HG03558 (cell line): Measurements from ENCODE around the gene EFCAB6.

Experiments used
- ATAC-seq: cut with Tn5 transposase; IDR thresholded peaks from one replicate; pipeline ENCODE4 v1.9.1; 2021; ENCODE audit warnings: moderate number of reproducible peaks; ENCODE audit not compliant: unreplicated experiment; ENCODE audit errors: extremely low read depth

The EFCAB6 gene

DNA sequence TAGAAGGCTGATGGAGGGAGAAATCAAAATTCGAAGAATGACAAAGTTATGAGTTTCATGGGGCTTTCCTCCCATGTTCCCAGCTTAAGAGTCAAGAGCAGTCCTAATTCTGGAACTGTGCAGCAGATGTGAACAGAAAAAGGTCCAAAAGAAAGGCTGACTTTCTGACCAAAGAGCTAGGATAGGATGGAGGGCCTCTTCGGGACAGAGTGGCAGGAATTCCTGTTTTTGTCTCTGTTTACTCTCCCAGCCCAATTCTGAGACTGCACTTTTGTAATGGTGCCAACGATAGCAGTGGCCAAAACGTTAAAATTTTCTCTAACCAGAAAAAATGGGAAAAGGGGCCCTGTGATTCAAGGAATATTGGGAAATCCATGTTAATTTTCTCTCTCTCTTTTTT is 193.6 kb downstream of the EFCAB6 start:
- no peak for ATAC-seq

DNA sequence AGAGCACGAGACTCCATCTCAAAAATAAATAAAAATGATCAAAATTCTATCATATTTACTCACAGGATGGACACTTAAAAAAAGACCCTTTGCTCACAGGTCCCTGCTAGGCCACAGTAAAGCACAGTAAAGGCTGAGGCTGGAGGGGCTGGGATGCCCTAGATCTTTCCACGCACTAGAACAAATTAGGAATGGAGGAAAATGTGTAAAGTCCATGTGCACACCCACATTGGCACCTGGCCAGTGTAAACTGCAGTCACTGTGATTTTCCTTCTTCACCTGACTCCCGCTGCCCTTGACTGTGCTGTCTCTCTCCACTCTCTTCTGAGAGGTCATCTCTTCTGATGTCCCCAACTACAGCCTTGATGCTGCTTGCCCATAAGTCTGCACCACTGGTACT is 195.5 kb downstream of the EFCAB6 start:
- ATAC-seq = no peak

DNA sequence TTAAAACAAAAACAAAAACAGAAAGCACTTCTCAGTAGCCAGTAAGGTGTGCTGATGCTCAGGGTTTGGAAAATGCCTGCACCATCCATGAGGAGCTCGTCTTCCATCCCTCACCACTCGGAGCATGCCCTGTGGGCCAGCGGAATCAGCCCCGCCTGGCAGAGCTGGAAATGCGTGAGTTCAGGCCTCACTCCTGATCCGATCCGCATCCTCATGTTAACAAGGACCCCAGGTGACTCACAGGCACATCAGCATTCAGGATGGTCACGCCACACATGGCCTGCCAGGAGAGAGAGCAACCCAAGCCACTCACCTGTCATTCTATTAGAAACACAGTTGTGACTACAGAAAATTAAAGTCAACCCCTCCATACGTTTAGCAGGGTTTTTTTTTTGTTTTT is 211.8 kb downstream of the EFCAB6 start:
- no peak for ATAC-seq

DNA sequence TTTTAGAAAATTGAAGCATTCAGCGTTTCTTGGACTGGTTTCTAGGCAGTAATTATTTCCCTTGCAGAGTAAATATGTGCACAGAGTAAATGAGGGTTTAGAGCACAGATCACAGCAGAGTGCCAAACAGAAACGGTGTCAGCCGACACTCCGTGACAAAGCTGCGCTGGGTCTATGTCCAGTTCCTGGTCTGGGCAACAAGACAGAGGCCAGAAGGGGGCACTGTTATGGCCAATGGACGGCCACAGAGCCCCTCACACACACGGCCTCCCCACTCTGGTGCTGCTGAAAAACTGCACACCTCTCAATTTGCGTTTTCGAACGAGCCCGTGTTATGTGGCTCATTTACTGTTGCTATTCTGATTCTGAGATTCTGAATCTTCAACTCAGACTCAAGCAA is 219.6 kb downstream of the EFCAB6 start:
- ATAC-seq = no peak

DNA sequence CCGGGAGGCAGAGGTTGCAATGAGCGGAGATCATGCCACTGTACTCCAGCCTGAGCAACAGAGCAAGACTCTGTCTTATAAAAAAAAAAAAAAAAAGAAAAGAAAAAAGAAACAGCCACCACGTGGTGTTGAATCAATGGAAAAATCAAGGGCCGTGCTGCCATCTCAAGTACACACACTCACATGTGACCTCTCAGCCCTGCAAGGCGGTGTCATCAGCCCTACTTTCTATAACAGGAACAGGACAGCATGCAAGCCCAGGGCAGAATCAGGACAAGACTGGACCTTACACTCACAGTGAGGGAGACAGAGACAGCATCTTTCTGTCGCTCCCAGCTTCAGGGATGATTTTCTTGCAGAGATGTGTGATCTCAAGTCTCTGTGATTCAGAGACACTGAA is 220.7 kb downstream of the EFCAB6 start:
- no peak for ATAC-seq

DNA sequence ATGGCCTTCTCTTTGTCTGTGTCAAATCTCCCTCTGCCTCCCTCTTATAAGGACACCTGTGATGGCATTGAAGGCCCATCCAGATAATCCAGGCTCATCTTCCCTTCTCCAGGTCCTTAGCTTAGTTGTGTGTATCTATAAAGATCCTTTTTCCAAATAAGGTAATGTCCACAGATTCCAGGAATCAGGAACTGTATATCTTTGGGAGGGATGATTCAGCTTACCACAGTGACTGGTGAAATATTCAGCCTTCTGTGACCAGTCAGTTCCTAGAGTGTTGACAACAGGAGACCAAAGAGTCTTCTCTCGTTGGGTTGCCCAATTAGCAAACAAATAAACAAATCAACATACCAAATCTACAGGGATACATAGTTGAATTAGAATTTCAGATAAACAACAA is 224.5 kb downstream of the EFCAB6 start:
- no peak for ATAC-seq

DNA sequence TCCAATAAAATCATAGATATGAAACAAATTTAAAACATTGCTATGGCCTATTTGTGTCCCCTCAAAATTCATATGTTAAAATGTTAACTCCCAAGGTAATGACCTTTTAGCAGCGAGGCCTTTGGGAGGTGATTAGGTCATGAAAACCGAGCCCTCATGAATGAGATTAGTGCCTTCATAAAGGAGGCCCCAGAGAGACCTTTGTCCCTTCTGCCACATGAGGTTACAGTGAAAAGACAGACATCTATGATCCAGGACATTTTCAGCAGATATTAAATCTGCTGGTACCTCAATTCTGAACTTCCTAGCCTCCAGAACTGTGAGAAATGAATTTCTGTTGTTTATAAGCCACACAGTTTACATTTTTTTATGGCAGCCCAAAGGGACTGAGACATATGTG is 228.6 kb downstream of the EFCAB6 start:
- ATAC-seq = no peak

DNA sequence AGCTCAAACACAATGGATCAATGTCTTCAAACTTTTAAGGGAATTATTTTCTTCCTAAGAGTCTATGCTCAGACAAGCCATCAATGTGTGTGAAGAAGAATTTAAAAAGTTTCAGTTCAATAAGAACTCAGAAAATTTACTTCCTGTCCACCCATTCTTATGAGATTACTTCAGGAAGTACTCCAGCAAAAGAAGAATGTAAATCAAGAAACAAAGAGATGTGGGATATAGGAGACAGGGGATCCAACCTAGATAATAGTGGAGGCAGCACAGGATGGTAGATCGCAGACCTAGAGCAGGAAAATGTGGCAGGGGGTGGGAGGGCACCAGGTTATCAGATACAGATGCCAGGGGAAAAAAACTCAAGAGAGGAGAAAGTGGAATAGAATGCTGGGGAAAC is 229.7 kb downstream of the EFCAB6 start:
- ATAC-seq = no peak

DNA sequence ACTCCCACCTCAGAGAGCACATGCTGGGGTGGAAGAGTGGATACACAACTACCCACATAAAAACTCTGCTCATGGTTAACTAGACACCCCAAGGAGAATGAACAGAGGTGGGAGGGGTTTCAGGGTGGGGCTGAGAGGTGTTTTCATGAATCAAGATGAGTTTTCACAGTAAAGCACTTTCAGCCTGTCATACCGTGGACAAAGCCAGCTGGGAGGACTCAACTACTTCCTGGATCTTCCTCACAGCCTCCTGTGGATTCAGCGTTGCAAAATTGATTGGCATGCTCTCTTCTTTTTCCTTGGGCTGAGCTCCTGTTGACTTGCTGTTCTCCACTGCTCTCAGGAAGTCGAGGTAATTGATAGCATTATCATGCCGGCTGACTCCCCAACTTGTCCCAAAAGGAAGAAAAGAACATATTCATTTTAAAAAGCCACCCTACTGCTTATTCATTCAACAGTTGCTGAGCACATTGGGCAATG is 231.8 kb downstream of the EFCAB6 start:
- no peak for ATAC-seq

DNA sequence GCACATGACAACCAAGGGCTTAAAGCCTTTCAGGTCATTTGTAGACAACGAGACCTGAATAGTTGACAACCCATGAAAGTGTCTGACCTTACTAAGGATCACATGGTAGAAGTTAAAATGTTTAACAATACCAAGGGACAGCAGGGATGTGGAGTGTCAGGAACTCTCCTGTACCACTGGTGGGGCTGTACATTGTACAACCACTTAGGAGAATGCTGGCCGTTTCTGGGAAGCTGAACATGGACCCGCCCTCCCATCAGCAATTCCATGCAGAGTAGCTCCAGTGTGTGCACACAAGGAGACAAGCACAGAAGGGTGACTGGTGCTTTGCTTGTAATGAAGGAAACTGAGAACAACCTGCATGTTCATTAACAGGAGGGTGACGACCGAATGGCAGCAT is 237.4 kb downstream of the EFCAB6 start:
- ATAC-seq = no peak

DNA sequence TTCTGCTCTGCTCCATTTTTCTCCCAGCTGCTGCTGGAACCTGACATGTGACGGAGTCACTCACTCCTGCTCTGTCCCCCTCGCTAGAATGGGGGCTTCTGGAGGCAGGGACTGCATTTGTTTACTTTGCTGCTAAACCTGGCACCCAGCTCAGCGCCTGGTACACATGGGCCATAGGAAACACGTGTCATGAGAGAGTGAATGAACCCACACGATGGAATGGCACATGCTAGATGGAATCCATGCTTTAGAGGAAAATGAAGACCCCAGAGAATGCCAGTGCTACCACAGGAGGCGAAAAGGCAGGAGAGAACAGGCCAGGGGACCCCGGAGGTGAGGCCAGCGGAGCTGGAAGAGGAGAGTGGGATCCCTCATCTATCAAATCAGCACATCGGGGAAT is 239.4 kb downstream of the EFCAB6 start:
- ATAC-seq = no peak

DNA sequence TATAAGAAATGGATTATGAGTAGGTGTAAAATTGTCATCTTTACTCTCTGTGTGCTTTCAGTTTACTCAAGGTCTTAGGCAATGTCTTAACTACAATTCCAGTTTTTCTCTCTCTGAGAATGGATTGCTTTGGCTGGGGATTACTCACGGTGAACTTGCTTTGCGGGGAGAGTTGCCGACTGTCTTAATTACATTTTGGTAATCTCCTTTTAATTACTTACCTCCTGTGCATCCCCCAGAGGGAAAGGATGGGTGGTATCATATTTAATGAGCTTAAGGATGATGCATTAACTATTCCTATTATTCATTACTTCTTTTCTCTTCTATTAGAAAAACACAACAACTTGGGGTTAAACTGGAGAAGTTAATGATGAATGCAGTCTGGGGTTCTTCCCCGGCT is 240.9 kb downstream of the EFCAB6 start:
- no peak for ATAC-seq

DNA sequence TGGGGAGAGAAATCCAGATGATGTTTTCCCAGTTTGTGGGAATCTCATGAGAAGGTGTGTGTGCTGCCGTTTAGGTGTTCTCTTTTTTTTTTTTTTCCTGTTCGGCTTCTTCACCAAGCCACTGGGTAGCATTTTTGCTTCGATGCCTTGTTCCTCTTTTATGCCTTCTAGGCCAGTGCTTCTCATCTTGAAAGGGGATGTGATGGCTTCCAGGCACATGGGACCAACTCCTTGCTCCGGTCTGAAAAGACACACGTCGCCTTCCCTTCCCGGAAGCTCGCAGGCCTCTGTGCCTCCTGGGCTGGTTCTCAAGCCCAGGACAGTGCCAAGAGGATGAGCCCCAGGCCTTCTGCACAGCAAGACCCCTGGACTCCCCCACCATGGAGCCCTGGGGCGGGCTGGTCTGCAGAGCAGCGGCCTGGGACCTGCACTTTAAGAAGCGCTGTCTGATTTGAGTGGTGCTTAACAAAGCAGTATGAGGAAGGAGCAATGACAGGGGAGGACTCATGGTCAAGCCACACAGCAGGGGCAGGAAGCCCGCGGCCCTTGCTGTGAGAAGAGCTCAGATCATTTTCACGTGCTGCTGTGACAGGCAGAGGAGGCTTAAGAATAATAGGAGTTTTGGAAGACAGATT is 241.5 kb downstream of the EFCAB6 start:
- ATAC-seq = no peak

DNA sequence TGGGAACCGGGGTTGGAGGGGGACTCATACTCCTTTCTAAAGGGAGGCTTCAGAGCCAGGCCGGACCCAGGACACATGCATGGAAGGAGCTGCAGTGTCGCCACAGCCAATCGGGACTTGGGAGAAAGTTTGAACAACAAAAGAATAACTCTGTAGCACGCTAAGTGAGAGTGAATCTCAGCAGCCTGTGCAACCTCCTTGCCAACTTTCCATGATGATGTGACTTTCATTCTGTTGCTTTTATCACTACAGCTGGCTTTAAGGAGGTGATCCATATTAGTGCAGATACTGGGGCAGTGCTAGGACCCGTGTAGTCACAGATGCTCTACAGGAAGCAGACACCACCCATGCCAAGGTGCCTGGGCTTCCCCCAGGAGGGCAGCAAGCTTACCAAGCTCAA is 243.0 kb downstream of the EFCAB6 start:
- no peak for ATAC-seq

DNA sequence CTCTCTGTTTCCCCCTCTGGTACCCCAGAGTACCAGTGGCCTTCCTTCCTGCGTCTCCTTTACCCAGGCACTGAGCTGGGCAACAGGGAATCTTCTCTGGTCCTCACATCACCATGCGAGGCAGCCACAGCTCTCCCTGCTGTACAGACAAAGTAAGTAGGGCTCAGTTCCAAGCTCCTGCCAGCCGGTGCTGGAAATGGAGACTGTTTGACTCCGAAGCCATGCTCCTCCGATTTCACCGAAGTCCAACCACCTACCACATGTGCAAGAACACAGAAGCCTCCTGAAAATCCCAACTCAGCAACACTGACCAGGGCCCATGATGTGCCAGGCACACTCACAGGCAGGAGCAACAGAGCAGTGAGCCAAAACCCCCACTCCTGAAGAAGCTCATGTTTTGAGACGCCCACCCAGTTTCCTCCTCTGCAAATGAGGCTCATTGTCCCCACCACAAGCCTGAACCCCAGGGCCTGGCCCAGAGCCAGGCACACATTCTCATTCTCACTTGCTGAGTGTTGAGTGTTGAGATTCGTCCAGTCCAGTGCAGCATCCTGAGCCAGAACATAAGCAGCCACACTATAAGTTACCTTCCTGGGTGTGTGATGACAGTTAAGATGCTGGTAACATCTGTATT is 244.3 kb downstream of the EFCAB6 start:
- no peak for ATAC-seq

DNA sequence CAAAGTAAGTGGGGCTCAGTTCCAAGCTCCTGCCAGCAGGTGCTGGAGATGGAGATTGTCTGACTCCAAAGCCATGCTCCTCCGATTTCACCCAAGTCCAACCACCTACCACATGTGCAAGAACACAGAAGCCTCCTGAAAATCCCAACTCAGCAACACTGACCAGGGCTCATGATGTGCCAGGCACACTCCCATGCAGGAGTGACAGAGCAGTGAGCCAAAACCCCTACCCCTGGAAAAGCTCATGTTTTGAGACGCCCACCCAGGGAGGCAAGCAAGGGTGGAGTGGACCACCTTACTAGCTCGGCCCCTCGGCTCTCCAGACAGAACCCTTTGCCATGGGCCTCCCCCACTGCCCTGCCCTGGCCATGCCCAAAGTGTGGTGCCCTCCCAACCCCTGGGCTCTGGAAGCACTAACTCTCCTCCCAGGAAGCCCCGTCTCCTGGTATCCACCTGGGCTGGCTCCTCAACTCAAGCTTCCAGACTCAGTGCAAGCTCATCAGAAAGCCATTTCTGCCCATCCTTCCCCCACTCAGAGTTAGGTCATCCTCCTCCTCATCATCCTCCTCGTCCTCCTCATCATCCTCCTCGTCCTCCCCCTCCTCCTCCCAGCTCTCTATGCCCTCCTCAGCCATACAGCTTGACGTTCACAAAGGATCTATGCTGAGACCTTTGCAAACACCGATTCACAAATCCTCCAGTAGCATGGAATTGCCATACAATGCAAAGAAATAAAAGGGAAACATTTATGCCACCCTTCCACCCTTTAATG is 245.4 kb downstream of the EFCAB6 start:
- no peak for ATAC-seq

DNA sequence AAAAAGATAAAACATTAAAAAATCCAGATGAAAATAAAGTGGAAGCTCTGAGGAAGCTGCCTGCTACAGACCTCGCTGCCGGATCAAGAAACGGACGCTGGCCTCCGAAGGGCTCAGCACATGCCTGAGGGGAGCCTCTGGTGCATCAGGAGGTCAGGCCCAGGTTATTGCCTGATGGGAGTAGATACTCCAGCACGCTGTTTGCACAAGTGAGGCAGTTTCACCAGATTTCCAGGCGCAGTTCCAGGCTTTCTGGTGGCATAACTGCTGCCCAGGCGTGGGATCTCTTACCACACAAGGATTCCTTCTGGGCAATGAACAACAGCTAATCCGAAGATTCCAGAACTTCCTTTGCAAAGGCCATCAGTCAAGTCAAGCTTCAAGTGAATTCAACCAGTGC is 246.1 kb downstream of the EFCAB6 start:
- no peak for ATAC-seq

DNA sequence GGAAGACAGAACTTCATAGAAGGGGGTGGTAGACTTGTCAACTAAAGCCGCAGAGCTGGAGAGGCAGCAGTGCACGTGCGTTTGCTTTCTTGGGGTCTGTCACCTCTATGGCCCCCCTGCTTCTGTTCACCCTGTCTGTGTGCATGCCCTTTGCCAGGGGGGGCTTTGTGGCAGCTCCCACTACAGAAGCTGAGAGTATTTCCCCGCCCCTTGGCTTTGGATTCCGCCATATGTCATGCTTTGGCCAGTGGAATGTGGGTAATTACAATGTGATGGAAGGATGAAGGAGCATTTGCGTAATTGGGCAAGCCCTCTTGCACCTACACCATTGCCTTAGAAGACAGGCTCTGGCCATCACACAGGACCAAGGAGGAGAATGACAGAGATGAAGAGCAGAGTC is 247.2 kb downstream of the EFCAB6 start:
- no peak for ATAC-seq

DNA sequence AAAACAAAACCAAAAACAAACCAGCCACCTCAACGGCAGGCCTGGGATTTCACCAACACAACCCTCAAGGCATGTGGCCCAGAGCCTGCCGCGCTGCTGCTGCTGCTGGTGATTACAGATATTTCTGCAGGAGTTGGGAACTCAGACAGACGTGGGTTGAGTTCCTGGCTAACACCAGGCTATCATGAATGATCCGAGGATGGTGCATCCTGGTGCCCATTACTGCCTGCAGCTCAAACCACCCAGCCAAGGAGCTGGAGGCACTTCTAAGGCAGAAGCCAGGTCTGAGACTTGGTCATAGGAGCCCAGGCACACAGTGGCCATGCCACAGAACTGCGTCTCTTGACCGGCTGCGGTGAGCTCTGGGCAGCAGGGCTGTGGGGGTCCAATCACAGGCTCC is 248.5 kb downstream of the EFCAB6 start:
- no peak for ATAC-seq

DNA sequence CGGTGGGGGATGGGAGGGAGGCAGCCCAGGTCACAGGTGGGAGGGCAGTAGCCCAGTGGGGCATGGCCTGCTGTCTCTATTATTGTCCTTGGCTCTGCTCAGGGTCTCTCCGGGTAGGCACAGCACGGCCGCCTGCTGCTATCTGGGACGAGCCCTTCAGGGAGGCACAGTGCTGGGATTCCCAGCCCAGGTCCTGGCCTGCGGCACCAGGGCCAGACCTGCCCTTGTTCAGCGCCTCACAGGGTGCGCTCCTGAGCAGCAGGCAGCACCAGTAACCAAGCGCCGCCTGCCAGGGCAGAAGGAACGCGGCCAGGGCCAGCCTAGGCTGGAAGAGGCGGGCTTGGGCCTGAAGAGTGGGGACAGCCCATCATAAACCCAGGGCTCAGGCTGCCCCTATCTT is 249.3 kb downstream of the EFCAB6 start:
- no peak for ATAC-seq

DNA sequence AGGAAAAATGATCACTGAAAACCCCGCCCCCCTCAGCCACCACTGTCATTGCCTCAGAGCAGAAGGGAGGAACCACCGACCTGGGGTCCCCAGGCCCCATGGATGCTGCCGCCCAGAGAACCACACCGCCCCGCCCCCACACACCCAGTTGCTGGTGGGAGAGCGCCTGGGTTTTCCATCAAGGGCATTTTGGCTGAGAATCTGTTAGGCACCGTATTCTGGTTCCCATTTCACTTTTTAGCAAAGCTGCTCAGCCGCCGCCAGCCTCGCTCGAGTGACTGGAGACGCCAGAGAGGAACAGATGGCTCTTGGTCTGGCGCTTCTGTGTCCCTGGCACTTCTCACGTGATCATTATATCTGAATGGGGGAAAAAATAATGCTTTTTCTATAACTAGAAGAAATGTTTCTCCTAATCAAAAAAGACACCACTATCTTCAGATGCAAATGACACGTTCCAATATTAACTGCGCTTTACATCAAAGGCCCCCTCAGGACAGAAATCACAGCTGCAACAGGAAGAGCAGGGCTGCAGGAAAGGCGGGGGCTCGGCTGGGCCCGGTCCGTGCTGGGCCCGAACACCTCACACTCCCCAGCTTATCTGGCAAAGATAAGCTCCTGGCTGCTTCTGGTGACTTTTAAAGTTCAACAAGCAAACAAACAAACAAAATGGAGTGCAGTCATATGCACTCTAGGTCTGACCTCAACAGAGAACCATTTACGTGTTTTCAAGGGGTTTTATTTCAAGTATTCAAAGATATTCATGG is 250.5 kb downstream of the EFCAB6 start:
- ATAC-seq = no peak
